Gastrocnemius medialis (tissue), 4 donors: ENCODE measurements around the gene PGA3. TPM values are rescaled to one million over a fixed set of nuclear protein-coding genes. Genes with fewer than 3 reads are reported as not detected.

Experiments used
- ATAC-seq, 2 donors: fragments of 150-250 bp; one replicate each; pipeline ENCODE4 v1.9.1; 2016
- DNase-seq, 2 donors: peaks; one replicate each; pipeline ENCODE4 v3.0.0-alpha.2; 2019
- H3K27ac ChIP-seq, 4 donors: fragments of 200-600 bp; sonication (generic); 1 replicate in 1 of 4; 2 replicates in 3 of 4; pipeline ENCODE4 v1.5.1; 2016 to 2018; ENCODE audit warnings: mild to moderate bottlenecking in 2 of 4, moderate library complexity in 1 of 4
- H3K27me3 ChIP-seq, 3 donors: fragments of 200-600 bp; sonication (generic) in 2 of 3; 1 replicate in 1 of 3; 2 replicates in 2 of 3; pipeline versions ENCODE4 v1.5.1 to v1.6.0; 2016 to 2019; ENCODE audit warnings: mild to moderate bottlenecking in 1 of 3, moderate library complexity in 1 of 3
- H3K36me3 ChIP-seq, 2 donors: fragments of 200-600 bp; sonication (generic) in 1 of 2; one replicate each; pipeline ENCODE4 v1.5.1; 2017 to 2018
- H3K4me1 ChIP-seq, 2 donors: fragments of 200-600 bp; sonication (generic) in 1 of 2; one replicate each; pipeline ENCODE4 v1.5.1; 2016 to 2017; ENCODE audit warnings: mild to moderate bottlenecking in 2 of 2
- H3K4me3 ChIP-seq, 4 donors: fragments of 200-600 bp; sonication (generic) in 3 of 4; 1 replicate in 1 of 4; 2 replicates in 3 of 4; pipeline ENCODE4 v1.5.1; 2016 to 2019; ENCODE audit warnings: mild to moderate bottlenecking in 2 of 4
- H3K9me3 ChIP-seq, 3 donors: fragments of 200-600 bp; sonication (generic) in 2 of 3; 1 replicate in 1 of 3; 2 replicates in 2 of 3; pipeline ENCODE4 v1.5.1; 2016 to 2019
- CTCF ChIP-seq, 5 experiments: fragments of 450-650 bp in 3 of 5; fragments of 200-600 bp in 2 of 5; sonication (generic) in 2 of 5; IDR thresholded peaks in 4 of 5; conservative IDR thresholded peaks in 1 of 5; 1 replicate in 4 of 5; 2 replicates in 1 of 5; pipeline ENCODE4 v1.5.1; 2016 to 2019; ENCODE audit warnings: antibody characterized with exemption in 5 of 5, mild to moderate bottlenecking in 3 of 5, moderate library complexity in 3 of 5
- POLR2A ChIP-seq, 2 donors: fragments of 450-650 bp; IDR thresholded peaks; one replicate each; pipeline ENCODE4 v1.6.1; 2017; ENCODE audit warnings: antibody characterized with exemption in 2 of 2, mild to moderate bottlenecking in 2 of 2, moderate library complexity in 2 of 2
- in situ Hi-C, 4 donors: fragments of 200-750 bp; cut with MboI; loops; one replicate each; pipeline versions ENCODE4 v1.15.0 to v1.8.0; 2017; ENCODE audit warnings: low sequenced_read_pairs in 4 of 4
- intact Hi-C: fragments of 100-400 bp; cut with DNase I; formaldehyde crosslinking; loops from one replicate; pipeline ENCODE4 v1.15.1; 2023; ENCODE audit warnings: low total_unique reads
- total RNA-seq, 4 donors: library from RNA; depleted of rRNA; stranded (reverse); fragments of >200 nt; gene quantifications; one replicate each; pipeline versions ENCODE4 v1.1.0 to v1.2.3, GENCODE V29; 2016

Gene PGA3
- total RNA-seq, 4 donors from 2014 or later, result not detected

- ATAC-seq (no peak), DNase-seq (no peak)
- H3K4me3 ChIP-seq, result no peak overlapping the region
- no peaks in the 10 kb centered on the region for H3K4me1 ChIP-seq
- intact Hi-C loops (no loop called here), in situ Hi-C loops (loop anchor here in 1 of 4 donors (25.0 kb wide), 1 partner anchor 256 kb away; the partner anchor contains the start of genes PRPF19, TMEM109 and TMEM132A)
- H3K9me3 ChIP-seq, result no peaks in the 10 kb centered on the region
- no peaks in the 10 kb centered on the region for H3K36me3 ChIP-seq
- peaks cover 0 to 2% (median 0%) of the 10 kb centered on the region in 3 donors for H3K27me3 ChIP-seq
- no peak overlapping the region for H3K27ac ChIP-seq
- TF ChIP-seq CTCF (IDR thresholded peaks at IDR 0.05 in 4 of 5, conservative IDR thresholded peaks at IDR 0.05 in 1 of 5), result no peak
- no peak for TF ChIP-seq POLR2A (IDR thresholded peaks at IDR 0.05)
Measured at GRCh38 chr11:61168042-61168688, 35.1 kb upstream of the PGA3 start.

GRCh38 chr11:61168800-61169199, 34.5 kb upstream of the PGA3 start:
- in situ Hi-C loops (loop anchor here in 1 of 4 donors (25.0 kb wide), 1 partner anchor 256 kb away; the partner anchor contains the start of genes PRPF19, TMEM109 and TMEM132A), intact Hi-C loops (no loop called here)
- Histone ChIP-seq H3K9me3 (no peaks in the 10 kb centered on the region), H3K27me3 (peaks cover 0 to 2% (median 0%) of the 10 kb centered on the region in 3 donors), H3K4me3 (no peak overlapping the region), H3K36me3 (no peaks in the 10 kb centered on the region), H3K27ac (no peak overlapping the region), H3K4me1 (no peaks in the 10 kb centered on the region)
- no peak for DNase-seq
- no peak for TF ChIP-seq CTCF (IDR thresholded peaks at IDR 0.05 in 4 of 5, conservative IDR thresholded peaks at IDR 0.05 in 1 of 5)
- no peak for TF ChIP-seq POLR2A (IDR thresholded peaks at IDR 0.05)
- ATAC-seq, result no peak

- intact Hi-C loops, result no loop called here
- TF ChIP-seq POLR2A (IDR thresholded peaks at IDR 0.05) (no peak), CTCF (IDR thresholded peaks at IDR 0.05 in 4 of 5, conservative IDR thresholded peaks at IDR 0.05 in 1 of 5) (no peak)
- Histone ChIP-seq H3K4me3 (no peak overlapping the region), H3K9me3 (no peaks in the 10 kb centered on the region), H3K36me3 (no peaks in the 10 kb centered on the region), H3K4me1 (no peaks in the 10 kb centered on the region), H3K27ac (no peak overlapping the region), H3K27me3 (peaks cover 0 to 2% (median 0%) of the 10 kb centered on the region in 3 donors)
- no peak for DNase-seq
- no peak for ATAC-seq
- in situ Hi-C loops, result loop anchor here in 1 of 4 donors (25.0 kb wide), 1 partner anchor 258 kb away; the partner anchor contains the start of genes PRPF19, TMEM109 and TMEM132A
Measured at GRCh38 chr11:61170566-61170965, 32.7 kb upstream of the PGA3 start.

GRCh38 chr11:61171907-61172306, 31.4 kb upstream of the PGA3 start:
- TF ChIP-seq CTCF (IDR thresholded peaks at IDR 0.05 in 4 of 5, conservative IDR thresholded peaks at IDR 0.05 in 1 of 5) (no peak), POLR2A (IDR thresholded peaks at IDR 0.05) (no peak)
- no peaks in the 10 kb centered on the region for H3K9me3 ChIP-seq
- H3K4me3 ChIP-seq, result no peak overlapping the region
- intact Hi-C loops, result no loop called here
- in situ Hi-C loops, result loop anchor here in 1 of 4 donors (25.0 kb wide), 1 partner anchor 260 kb away; the partner anchor contains the start of genes PRPF19, TMEM109 and TMEM132A
- no peaks in the 10 kb centered on the region for H3K4me1 ChIP-seq
- no peak overlapping the region for H3K27ac ChIP-seq
- H3K36me3 ChIP-seq, result no peaks in the 10 kb centered on the region
- ATAC-seq (no peak), DNase-seq (no peak)
- H3K27me3 ChIP-seq, result peaks cover 0 to 2% (median 0%) of the 10 kb centered on the region in 3 donors
